IMR-90 (cell line): ENCODE data around the gene BAIAP2L1. TPM values are rescaled to one million over a fixed set of nuclear protein-coding genes. Genes with fewer than 3 reads are reported as not detected.
"Not testable (repeated sequence)": the region's sequence is repeated elsewhere in the genome, so short reads cannot be mapped to it uniquely, and the experiment has no call there.

Experiments
- ATAC-seq: fragments of 200-7000 bp; cut with Tn5 transposase; 2 replicates; pipeline ENCODE4 v1.9.1; 2020; ENCODE audit warnings: low read depth, mild to moderate bottlenecking, moderate library complexity
- BruUV-seq: library from RNA; stranded (reverse); fragments of 400-500 nt; replicated peaks from 2 replicates; lab custom pipeline; 2021; lab: Mats Ljungman, UMichigan
- CTCF ChIA-PET: fragments of 300-600 bp; formaldehyde crosslinking; extraction: SDS; loops from one replicate; lab custom pipeline; 2021; ENCODE audit warnings: antibody characterized with exemption; lab: Yijun Ruan, JAX
- POLR2A ChIA-PET: fragments of 300-600 bp; sonication (Branson Sonifier 250); formaldehyde crosslinking; loops from one replicate; lab custom pipeline; 2022; ENCODE audit warnings: antibody characterized with exemption; ENCODE audit not compliant: unreplicated experiment; lab: Charles Lee
- DNase-seq: peaks from one replicate; pipeline ENCODE4 v3.0.0; 2013
- H2AFZ ChIP-seq: replicated peaks from 2 replicates; pipeline ENCODE3; 2013; ENCODE audit warnings: low read length, mild to moderate bottlenecking; ENCODE audit not compliant: poor library complexity
- H2AK5ac ChIP-seq: 2 replicates; pipeline ENCODE4 v1.6.1; 2013; ENCODE audit warnings: low read depth, low read length, inconsistent platforms
- H2AK9ac ChIP-seq: replicated peaks from 2 replicates; pipeline ENCODE3; 2013; ENCODE audit warnings: mild to moderate bottlenecking, low read depth, low read length, moderate library complexity; ENCODE audit not compliant: poor library complexity
- H2BK120ac ChIP-seq: 2 replicates; pipeline ENCODE4 v1.6.1; 2013; ENCODE audit warnings: low read depth, low read length, inconsistent platforms
- H2BK15ac ChIP-seq: 3 replicates; pipeline ENCODE4 v1.6.1; 2013; ENCODE audit warnings: low read depth, low read length, inconsistent platforms
- H2BK20ac ChIP-seq: 2 replicates; pipeline ENCODE4 v1.6.1; 2013; ENCODE audit warnings: low read depth, mild to moderate bottlenecking, inconsistent platforms, low read length, moderate library complexity
- H2BK5ac ChIP-seq: 2 replicates; pipeline ENCODE4 v1.6.1; 2013; ENCODE audit warnings: mild to moderate bottlenecking, low read depth, low read length, inconsistent platforms; ENCODE audit not compliant: poor library complexity, severe bottlenecking
- H3K14ac ChIP-seq: replicated peaks from 2 replicates; pipeline ENCODE4 v1.6.1; 2013; ENCODE audit warnings: low read depth, low read length, inconsistent platforms
- H3K18ac ChIP-seq: 2 replicates; pipeline ENCODE4 v1.6.1; 2013; ENCODE audit warnings: low read depth, low read length, control low read depth
- H3K23ac ChIP-seq: 2 replicates; pipeline ENCODE4 v1.6.1; 2013; ENCODE audit warnings: low read depth, low read length, inconsistent platforms
- H3K27ac ChIP-seq: 2 replicates; pipeline ENCODE4 v1.5.1; 2013; ENCODE audit warnings: mild to moderate bottlenecking, control low read depth, low read length; ENCODE audit not compliant: insufficient read depth
- H3K27me3 ChIP-seq: 2 replicates; pipeline ENCODE4 v1.6.1; 2013; ENCODE audit warnings: low read length; ENCODE audit not compliant: control insufficient read depth, insufficient read depth
- H3K36me3 ChIP-seq: 2 replicates; pipeline ENCODE4 v1.6.1; 2013; ENCODE audit warnings: low read length, mixed read lengths; ENCODE audit not compliant: control insufficient read depth, insufficient read depth
- H3K4ac ChIP-seq: 2 replicates; pipeline ENCODE4 v1.6.1; 2013; ENCODE audit warnings: low read depth, low read length, inconsistent platforms
- H3K4me1 ChIP-seq: 2 replicates; pipeline ENCODE4 v1.6.1; 2013; ENCODE audit warnings: low read length, mixed read lengths; ENCODE audit not compliant: control insufficient read depth, insufficient read depth
- H3K4me2 ChIP-seq: 2 replicates; pipeline ENCODE4 v1.6.1; 2013; ENCODE audit warnings: low read depth, mild to moderate bottlenecking, control low read depth, low read length, moderate library complexity
- H3K4me3 ChIP-seq: 2 replicates; pipeline ENCODE4 v1.5.1; 2013; ENCODE audit warnings: low read depth, mild to moderate bottlenecking, control low read depth, low read length, moderate library complexity; ENCODE audit not compliant: insufficient read depth
- H3K56ac ChIP-seq: 2 replicates; pipeline ENCODE4 v1.6.1; 2013; ENCODE audit warnings: low read length, inconsistent platforms; ENCODE audit not compliant: insufficient read depth; ENCODE audit errors: extremely low read depth
- H3K79me1 ChIP-seq, 2 experiments: 2 replicates each; pipeline ENCODE4 v1.6.1; 2013; ENCODE audit warnings: low read length in 2 of 2, inconsistent platforms in 1 of 2, low read depth in 1 of 2
- H3K9ac ChIP-seq: 2 replicates; pipeline ENCODE4 v1.6.1; 2013; ENCODE audit warnings: low read depth, low read length, control low read depth
- H3K9me1 ChIP-seq: 2 replicates; pipeline ENCODE4 v1.6.1; 2013; ENCODE audit warnings: low read length, inconsistent platforms; ENCODE audit not compliant: insufficient read depth
- H3K9me3 ChIP-seq: 2 replicates; pipeline ENCODE4 v1.6.1; 2013; ENCODE audit warnings: low read length; ENCODE audit not compliant: control insufficient read depth, insufficient read depth
- H4K20me1 ChIP-seq: 2 replicates; pipeline ENCODE4 v1.6.1; 2013; ENCODE audit warnings: low read length, inconsistent platforms; ENCODE audit not compliant: insufficient read depth
- H4K5ac ChIP-seq: 2 replicates; pipeline ENCODE4 v1.6.1; 2013; ENCODE audit warnings: mild to moderate bottlenecking, low read depth, low read length, control low read depth
- H4K8ac ChIP-seq, 2 experiments: 2 replicates each; pipeline ENCODE4 v1.6.1; 2013; ENCODE audit warnings: low read depth in 2 of 2, low read length in 2 of 2, control low read depth in 1 of 2, inconsistent platforms in 1 of 2
- H4K91ac ChIP-seq: 2 replicates; pipeline ENCODE4 v1.6.1; 2013; ENCODE audit warnings: low read depth, low read length, inconsistent platforms; ENCODE audit not compliant: insufficient read depth
- RAD21 ChIP-seq: IDR thresholded peaks from 2 replicates; pipeline ENCODE4 v1.6.1; 2012; ENCODE audit warnings: low read length, improper control_type of control experiment
- WGBS, 2 experiments: methylation state at CpG; one replicate each; pipeline versions ENCODE4 v1.1.5 to v1.1.7; 2013; ENCODE audit warnings: missing lambda C conversion rate in 2 of 2; ENCODE audit not compliant: insufficient read length in 1 of 2; ENCODE audit errors: extremely low coverage in 2 of 2; 5-methylcytosine and 5-hydroxymethylcytosine counted together
- dilution Hi-C: fragments of 300-500 bp; cut with HindIII; formaldehyde crosslinking; loops from one replicate; pipeline ENCODE4 v1.14.3; 2018; ENCODE audit warnings: low sequenced_read_pairs; ENCODE audit not compliant: unreplicated experiment
- in situ Hi-C: fragments of 300-500 bp; cut with MboI; formaldehyde crosslinking; loops from 3 replicates; pipeline ENCODE4 v1.14.3; 2019; ENCODE audit warnings: low sequenced_read_pairs, inconsistent platforms, mixed read lengths
- intact Hi-C: fragments of 100-400 bp; cut with micrococcal nuclease; formaldehyde crosslinking; loops from 2 replicates; pipeline ENCODE4 v1.10.0; 2022
- polyA plus RNA-seq, 3 experiments: library from polyadenylated mRNA; depleted of rRNA; stranded (reverse); fragments of >200 nt; gene quantifications; 2 replicates each; pipeline ENCODE4 v1.2.3, GENCODE V29; 2012; ENCODE audit warnings: low replicate concordance in 1 of 3
- total RNA-seq: library from RNA; depleted of rRNA; stranded (reverse); fragments of >200 nt; gene quantifications from 2 replicates; pipeline ENCODE4 v1.2.3, GENCODE V29; 2012

BAIAP2L1 gene
- total and polyA plus RNA-seq, 2 of the 4 experiments (the other 2 are of a cell fraction): 2.2 to 6.0 TPM

DNA sequence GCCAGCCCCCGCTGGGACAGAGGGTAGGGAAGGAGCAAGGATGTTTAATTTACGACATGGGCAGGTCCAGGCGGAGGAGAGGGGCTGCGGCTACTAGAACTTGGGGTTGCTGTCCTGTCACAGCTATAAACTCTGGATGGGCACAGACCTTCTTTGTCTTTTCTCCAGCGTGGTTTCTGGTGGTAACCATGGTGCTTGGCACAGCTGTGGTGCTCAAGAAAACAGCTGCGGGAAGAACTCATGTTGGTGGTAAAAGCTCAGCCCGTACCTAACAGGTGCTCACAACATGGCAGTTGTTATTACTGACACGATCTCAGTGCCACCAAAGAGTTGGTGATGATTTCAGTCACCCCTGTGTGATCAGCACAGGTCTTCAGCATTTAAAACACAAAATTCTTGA is 13.8 kb downstream of the BAIAP2L1 start:
- ChIA-PET CTCF (no interaction called here), POLR2A (no interaction called here)
- Histone ChIP-seq H3K9me3 (no peaks in the 10 kb centered on the region), H3K18ac (no peak overlapping the region), H4K20me1 (no peaks in the 10 kb centered on the region), H2AK9ac (peak overlapping the region; percentile 9), H3K79me1 (peaks cover 6 to 18% of the 10 kb centered on the region in 2 experiments; a peak in 2 of 4 replicates), H4K5ac (no peak overlapping the region), H3K4ac (no peak overlapping the region), H3K9me1 (no peaks in the 10 kb centered on the region), H3K23ac (no peak overlapping the region), H3K9ac (no peak overlapping the region), H3K27ac (no peak overlapping the region), H3K56ac (no peak overlapping the region), H3K14ac (no peak overlapping the region), H2BK120ac (no peak overlapping the region), H3K36me3 (no peaks in the 10 kb centered on the region), H2AK5ac (no peak overlapping the region), H3K4me2 (no peak overlapping the region), H3K4me3 (no peak overlapping the region), H3K27me3 (no peaks in the 10 kb centered on the region), H2AFZ (no peak overlapping the region), H2BK15ac (no peak overlapping the region), H2BK5ac (no peak overlapping the region), H4K8ac (no peak overlapping the region), H4K91ac (no peak overlapping the region), H3K4me1 (no peaks in the 10 kb centered on the region), H2BK20ac (no peak overlapping the region)
- DNase-seq (no peak), ATAC-seq (no peak)
- no TSS peak for BruUV-seq
- dilution Hi-C loops: no loop called here
- WGBS, 2 experiments: 81% methylated on average over 6 of the region's 8 CpGs; no CpG with 5 or more reads in 1 of the 2 experiments
- intact Hi-C loops: no loop called here
- in situ Hi-C loops: no loop called here
- no peak for TF ChIP-seq RAD21

DNA sequence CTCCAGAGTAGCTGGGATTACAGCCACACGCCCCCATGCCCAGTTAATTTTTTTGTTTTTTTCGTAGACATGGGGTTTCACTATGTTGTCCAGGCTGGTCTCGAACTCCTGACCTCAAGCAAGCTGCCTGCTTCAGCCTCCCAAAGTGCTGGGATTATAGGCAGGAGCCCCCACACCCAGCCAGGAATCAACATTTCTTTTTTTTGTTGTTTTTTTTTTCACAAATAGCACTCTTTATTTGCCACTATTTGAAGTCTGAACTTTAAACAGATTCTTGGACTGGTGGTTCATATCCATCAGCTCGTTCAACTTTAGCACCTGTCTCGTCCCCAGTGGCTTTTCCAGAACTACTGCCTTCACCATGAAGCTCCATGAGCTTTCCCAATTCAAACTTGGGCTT is 15.4 kb downstream of the BAIAP2L1 start:
- CTCF ChIA-PET: not testable (repeated sequence)

More for the DNA sequence above, 15.4 kb downstream of the BAIAP2L1 start:
- H3K14ac ChIP-seq, H4K8ac ChIP-seq, POLR2A ChIA-PET, H3K4ac ChIP-seq, dilution Hi-C loops, in situ Hi-C loops, H2AK9ac ChIP-seq, H2BK5ac ChIP-seq, H2BK120ac ChIP-seq, H4K20me1 ChIP-seq, H3K23ac ChIP-seq, H3K9ac ChIP-seq, H3K4me1 ChIP-seq, H3K36me3 ChIP-seq, H3K9me3 ChIP-seq, DNase-seq, ATAC-seq, H2BK15ac ChIP-seq, H2BK20ac ChIP-seq, intact Hi-C loops, BruUV-seq, H3K27ac ChIP-seq, H4K91ac ChIP-seq, H3K4me2 ChIP-seq, H2AFZ ChIP-seq, H3K9me1 ChIP-seq, H3K56ac ChIP-seq, H2AK5ac ChIP-seq, H3K18ac ChIP-seq, H4K5ac ChIP-seq, H3K4me3 ChIP-seq, H3K27me3 ChIP-seq: not testable (repeated sequence)
- H3K79me1 ChIP-seq: peaks cover 11 to 15% of the 10 kb centered on the region in 2 experiments; a peak in 3 of 4 replicates
- 94% methylated on average over 2 of the region's 5 CpGs; no CpG with 5 or more reads in 1 of the 2 experiments for WGBS, 2 experiments
